Vagina (tissue), 2 donors: ENCODE measurements around the gene CDH10.

Experiments used
- CTCF ChIP-seq, 3 experiments: fragments of 450-650 bp in 2 of 3; fragments of 200-600 bp in 1 of 3; sonication (generic) in 1 of 3; IDR thresholded peaks; one replicate each; pipeline ENCODE4 v1.5.1; 2017 to 2019; ENCODE audit warnings: antibody characterized with exemption in 3 of 3, mild to moderate bottlenecking in 2 of 3, moderate library complexity in 2 of 3
- POLR2A ChIP-seq, 2 donors: fragments of 450-650 bp; IDR thresholded peaks; one replicate each; pipeline ENCODE4 v1.6.1; 2017; ENCODE audit warnings: antibody characterized with exemption in 2 of 2, mild to moderate bottlenecking in 2 of 2, moderate library complexity in 2 of 2

- TF ChIP-seq CTCF (IDR thresholded peaks at IDR 0.05) (no peak), POLR2A (IDR thresholded peaks at IDR 0.05) (no peak)
These were observed 29.6 kb downstream of the CDH10 start for GRCh38 chr5:24615159-24615558.
